Activated T-cell treated with anti-CD3 and anti-CD28 coated beads, Interleukin-2, amount 50 U/mL, for 4 hours (primary cell): ENCODE results near the gene ULK3. TPM values are rescaled to one million over a fixed set of nuclear protein-coding genes. Genes with fewer than 3 reads are reported as not detected.
A peak's percentile ranks its signal among the peaks of the same experiment; 100 is the strongest.

Experiments
- ATAC-seq, 2 donors: fragments of 200-7000 bp; cut with Tn5 transposase; one replicate each; pipeline ENCODE4 v1.10.0; 2021
- DNase-seq: peaks from one replicate; pipeline ENCODE4 v3.0.0-alpha.2; 2020
- H3K27me3 Mint-ChIP-seq: one replicate; pipeline ENCODE4 v1.8.0; 2021; ENCODE audit warnings: low read depth, mixed read lengths
- H3K36me3 Mint-ChIP-seq: one replicate; pipeline ENCODE4 v1.8.0; 2022; ENCODE audit warnings: mixed read lengths; ENCODE audit not compliant: insufficient read depth
- H3K4me1 Mint-ChIP-seq: one replicate; pipeline ENCODE4 v1.8.0; 2021; ENCODE audit warnings: low read depth, mixed read lengths
- H3K4me3 Mint-ChIP-seq: one replicate; pipeline ENCODE4 v1.8.0; 2021; ENCODE audit warnings: mild to moderate bottlenecking, moderate library complexity, mixed read lengths
- H3K9me3 Mint-ChIP-seq: one replicate; pipeline ENCODE4 v1.8.0; 2021; ENCODE audit warnings: mixed read lengths
- total RNA-seq, 3 donors: library from RNA; stranded (reverse); gene quantifications; one replicate each; pipeline ENCODE4 v1.2.1, GENCODE V29; 2021

The ULK3 gene
- total RNA-seq, 3 donors from 2014 or later, result 52.8 to 64.7 (median 64.0) TPM

DNA sequence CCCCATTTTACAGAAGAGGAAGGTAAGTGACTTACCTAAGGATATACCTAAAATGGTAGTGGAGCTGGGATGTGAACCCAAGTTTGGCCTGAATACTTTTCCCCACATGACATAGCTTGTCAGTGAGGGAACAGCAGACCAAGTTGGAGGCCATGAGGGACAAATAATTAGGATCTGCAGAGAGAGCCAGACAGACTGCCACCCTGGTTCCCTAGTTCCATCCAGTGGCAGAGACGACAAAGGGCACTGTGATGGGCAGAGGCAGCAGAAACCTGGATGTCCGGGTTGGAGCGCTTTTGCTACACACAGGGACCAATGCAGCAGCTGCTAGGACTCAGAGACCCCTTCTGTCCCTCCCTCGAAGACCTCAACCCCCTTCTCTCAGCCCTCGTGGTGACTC is 15.3 kb downstream of the ULK3 start:
- Mint-ChIP-seq H3K9me3 (no peaks in the 10 kb centered on the region), H3K27me3 (peaks cover 14% of the 10 kb centered on the region), H3K4me3 (no peak overlapping the region), H3K4me1 (peaks cover 7% of the 10 kb centered on the region), H3K36me3 (no peaks in the 10 kb centered on the region)
- DNase-seq (no peak), ATAC-seq (no peak)

DNA sequence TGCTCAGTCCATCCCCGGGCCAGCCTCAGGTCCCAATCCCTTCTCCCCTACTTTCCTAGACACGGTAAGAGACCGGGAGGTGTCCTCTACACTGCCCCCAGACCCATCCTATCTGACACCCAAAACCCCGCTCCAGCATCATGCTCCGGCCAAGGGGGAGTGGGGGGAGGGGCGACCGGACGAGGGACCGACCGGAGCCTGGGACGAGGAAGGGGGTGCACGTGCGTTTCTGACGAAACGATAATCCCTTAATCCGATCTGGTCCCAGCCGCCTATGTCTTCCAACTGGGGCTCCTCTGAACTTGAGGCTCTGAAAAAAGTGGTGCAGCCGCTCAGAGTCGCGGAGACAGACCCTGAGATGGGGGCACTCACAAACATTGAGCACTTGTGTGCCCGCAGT is 16.0 kb downstream of the ULK3 start:
- DNase-seq, result no peak
- Mint-ChIP-seq H3K4me3 (no peak overlapping the region), H3K36me3 (no peaks in the 10 kb centered on the region), H3K4me1 (peaks cover 7% of the 10 kb centered on the region), H3K27me3 (peaks cover 14% of the 10 kb centered on the region), H3K9me3 (no peaks in the 10 kb centered on the region)
- ATAC-seq, result no peak

GRCh38 chr15:74826364-74826819 is 16.6 kb downstream of the ULK3 start, which contains the start of gene CPLX3:
CPLX3 (plus strand) TSS chr15:74826627; CDS start chr15:74826704, 77 bp downstream.
- no peaks in the 10 kb centered on the region for H3K36me3 Mint-ChIP-seq
- DNase-seq, result no peak
- peaks cover 7% of the 10 kb centered on the region for H3K4me1 Mint-ChIP-seq
- H3K4me3 Mint-ChIP-seq, result no peak within 1 kb of the TSS
- peak in 1 of 2 donors; percentile 38 for ATAC-seq
- H3K27me3 Mint-ChIP-seq, result peaks cover 14% of the 10 kb centered on the region
- H3K9me3 Mint-ChIP-seq, result no peaks in the 10 kb centered on the region

- Mint-ChIP-seq H3K27me3 (peaks cover 14% of the 10 kb centered on the region), H3K4me3 (no peak overlapping the region), H3K4me1 (peaks cover 7% of the 10 kb centered on the region), H3K36me3 (no peaks in the 10 kb centered on the region), H3K9me3 (no peaks in the 10 kb centered on the region)
- DNase-seq, result no peak
- no peak for ATAC-seq
Measured at GRCh38 chr15:74825866-74826265, 17.1 kb downstream of the ULK3 start.

DNA sequence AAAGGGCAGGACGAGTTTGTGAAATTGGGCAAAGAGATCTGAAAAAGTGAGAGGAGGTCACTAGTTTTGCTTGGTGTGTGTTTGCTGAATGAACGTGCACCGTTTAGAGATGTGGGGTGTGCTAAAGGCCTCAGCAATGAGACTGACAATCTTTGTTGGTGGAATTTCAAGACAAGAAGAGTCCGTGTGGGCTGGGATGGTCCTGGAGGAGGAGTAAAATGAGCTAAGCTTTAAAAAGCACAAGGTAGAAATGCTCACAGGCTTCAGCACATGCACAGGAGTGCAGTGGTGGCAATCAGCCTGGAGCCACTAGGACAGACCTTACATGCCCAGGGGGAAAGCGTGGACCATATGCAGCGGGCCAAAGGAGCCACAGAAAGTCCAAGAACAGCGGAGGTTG is 18.0 kb downstream of the ULK3 start:
- ATAC-seq, result no peak
- DNase-seq, result no peak
- H3K4me1 Mint-ChIP-seq, result peaks cover 3% of the 10 kb centered on the region
- H3K9me3 Mint-ChIP-seq, result no peaks in the 10 kb centered on the region
- H3K36me3 Mint-ChIP-seq, result no peaks in the 10 kb centered on the region
- peaks cover 14% of the 10 kb centered on the region for H3K27me3 Mint-ChIP-seq
- H3K4me3 Mint-ChIP-seq, result no peak overlapping the region

GRCh38 chr15:74823324-74823723 is 19.6 kb downstream of the ULK3 start:
- Mint-ChIP-seq H3K9me3 (no peaks in the 10 kb centered on the region), H3K4me3 (no peak overlapping the region), H3K4me1 (peaks cover 10% of the 10 kb centered on the region), H3K36me3 (no peaks in the 10 kb centered on the region), H3K27me3 (peaks cover 11% of the 10 kb centered on the region)
- ATAC-seq (no peak), DNase-seq (no peak)

DNA sequence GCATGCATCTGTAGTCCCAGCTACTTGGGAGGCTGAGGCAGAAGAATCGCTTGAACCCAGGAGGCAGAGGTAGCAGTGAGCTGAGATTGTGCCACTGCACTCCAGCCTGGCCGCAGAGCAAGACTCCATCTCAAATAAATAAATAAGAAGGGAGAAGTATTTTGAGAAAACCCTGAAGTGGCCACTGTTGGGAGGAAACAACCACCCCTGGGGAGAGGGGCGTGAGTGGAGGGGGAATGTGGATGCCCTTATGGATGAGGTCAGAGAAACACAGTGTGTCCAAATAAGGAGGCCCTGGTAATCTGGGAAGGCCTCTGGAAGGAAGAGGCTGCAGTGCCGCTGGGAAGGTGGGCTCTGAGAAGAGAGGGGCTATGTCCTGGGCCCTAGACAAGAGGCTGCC is 20.7 kb downstream of the ULK3 start:
- H3K27me3 Mint-ChIP-seq, result peaks cover 7% of the 10 kb centered on the region
- H3K4me1 Mint-ChIP-seq, result peaks cover 10% of the 10 kb centered on the region
- no peak for ATAC-seq

DNA sequence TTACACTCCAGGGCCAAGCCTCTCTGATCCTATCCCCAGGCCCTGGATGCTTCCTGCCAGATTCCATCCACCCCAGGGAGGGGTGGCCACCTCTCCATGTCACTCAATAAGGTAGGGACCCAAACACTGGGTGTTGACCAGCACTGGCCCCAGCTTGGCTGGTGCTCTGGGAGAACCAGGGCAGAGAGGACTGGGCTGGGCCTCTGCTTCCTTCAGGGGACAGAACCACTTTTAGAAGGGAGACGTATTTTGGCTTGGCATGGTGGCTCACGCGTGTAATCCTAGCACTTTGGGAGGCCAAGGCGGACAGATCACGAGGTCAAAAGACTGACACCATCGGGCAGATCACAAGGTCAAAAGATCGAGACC is 21.2 kb downstream of the ULK3 start:
- Mint-ChIP-seq H3K36me3 (no peaks in the 10 kb centered on the region), H3K4me1 (peaks cover 7% of the 10 kb centered on the region), H3K27me3 (peaks cover 4% of the 10 kb centered on the region), H3K9me3 (no peaks in the 10 kb centered on the region), H3K4me3 (no peak overlapping the region)
- no peak for DNase-seq
- ATAC-seq, result no peak

More for the DNA sequence above, 20.7 kb downstream of the ULK3 start:
- no peak for DNase-seq
- Mint-ChIP-seq H3K9me3 (no peaks in the 10 kb centered on the region), H3K4me3 (no peak overlapping the region), H3K36me3 (no peaks in the 10 kb centered on the region)

GRCh38 chr15:74821091-74821789 is 21.7 kb downstream of the ULK3 start:
- H3K4me1 Mint-ChIP-seq, result peaks cover 7% of the 10 kb centered on the region
- ATAC-seq, result no peak

GRCh38 chr15:74820056-74820455 is 22.9 kb downstream of the ULK3 start:
- Mint-ChIP-seq H3K4me3 (no peak overlapping the region), H3K36me3 (no peaks in the 10 kb centered on the region), H3K9me3 (no peaks in the 10 kb centered on the region), H3K4me1 (peaks cover 7% of the 10 kb centered on the region), H3K27me3 (peaks cover 1% of the 10 kb centered on the region)
- DNase-seq, result no peak
- ATAC-seq, result no peak

More at GRCh38 chr15:74821091-74821789, 21.7 kb downstream of the ULK3 start:
- Mint-ChIP-seq H3K9me3 (no peaks in the 10 kb centered on the region), H3K4me3 (no peak overlapping the region), H3K27me3 (peaks cover 1% of the 10 kb centered on the region), H3K36me3 (no peaks in the 10 kb centered on the region)
- DNase-seq, result no peak

DNA sequence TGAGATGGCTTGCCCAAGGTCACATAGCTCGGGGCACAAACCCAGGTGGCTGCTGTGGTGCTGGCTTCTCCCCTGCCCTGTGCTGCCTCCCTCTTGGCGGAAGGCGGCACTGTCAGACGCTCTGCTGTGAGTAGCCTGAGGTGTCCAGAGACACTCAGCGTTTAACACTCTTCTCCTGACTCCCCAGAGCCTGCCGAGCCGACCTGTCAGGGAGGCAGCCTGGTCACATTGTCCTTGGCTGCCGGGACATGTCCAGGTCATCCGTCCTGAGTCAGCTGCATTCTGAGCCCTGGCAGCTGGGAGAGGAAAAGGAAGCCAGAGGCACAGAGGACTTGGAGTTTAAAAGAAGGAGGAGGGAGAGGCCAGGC is 25.6 kb downstream of the ULK3 start:
- ATAC-seq (no peak), DNase-seq (no peak)
- H3K9me3 Mint-ChIP-seq, result no peaks in the 10 kb centered on the region
- H3K4me1 Mint-ChIP-seq, result peaks cover 7% of the 10 kb centered on the region
- no peaks in the 10 kb centered on the region for H3K36me3 Mint-ChIP-seq
- H3K27me3 Mint-ChIP-seq, result peaks cover 1% of the 10 kb centered on the region
- no peak overlapping the region for H3K4me3 Mint-ChIP-seq

GRCh38 chr15:74816624-74817369 is 26.2 kb downstream of the ULK3 start:
- H3K9me3 Mint-ChIP-seq, result no peaks in the 10 kb centered on the region
- peaks cover 1% of the 10 kb centered on the region for H3K27me3 Mint-ChIP-seq
- no peaks in the 10 kb centered on the region for H3K36me3 Mint-ChIP-seq
- H3K4me1 Mint-ChIP-seq, result peaks cover 7% of the 10 kb centered on the region
- no peak overlapping the region for H3K4me3 Mint-ChIP-seq
- DNase-seq, result no peak
- ATAC-seq, result no peak

- Mint-ChIP-seq H3K36me3 (no peaks in the 10 kb centered on the region), H3K27me3 (peaks cover 1% of the 10 kb centered on the region), H3K4me1 (peaks cover 7% of the 10 kb centered on the region), H3K9me3 (no peaks in the 10 kb centered on the region), H3K4me3 (no peak overlapping the region)
- ATAC-seq, result no peak
- DNase-seq, result no peak
Measured at GRCh38 chr15:74815961-74816360, 27.0 kb downstream of the ULK3 start.

- Mint-ChIP-seq H3K9me3 (no peaks in the 10 kb centered on the region), H3K27me3 (peaks cover 1% of the 10 kb centered on the region), H3K4me1 (peaks cover 7% of the 10 kb centered on the region), H3K4me3 (no peak overlapping the region), H3K36me3 (no peaks in the 10 kb centered on the region)
- no peak for ATAC-seq
- DNase-seq, result no peak
Measured at GRCh38 chr15:74815121-74815934, 27.6 kb downstream of the ULK3 start.
